NCI-H774 (cell line): Measurements from ENCODE around the gene ARAP1.

Experiments used
- DNase-seq: peaks from one replicate; lab custom pipeline; 2025; lab: John Stamatoyannopoulos, UW

Gene ARAP1

GRCh38 chr11:72635933-72636332 is 116.3 kb downstream of the ARAP1 start:
- DNase-seq = no peak

GRCh38 chr11:72635309-72635915 is 116.8 kb downstream of the ARAP1 start:
- DNase-seq = no peak
